ENCODE measurements around the gene SPTB. TPM values are rescaled to one million over a fixed set of nuclear protein-coding genes. Genes with fewer than 3 reads are reported as not detected.

Gene SPTB
- polyA plus RNA-seq, 1 donor (not counting 4 experiments of a cell fraction or from before 2014, with no cell fraction given): not detected

DNA sequence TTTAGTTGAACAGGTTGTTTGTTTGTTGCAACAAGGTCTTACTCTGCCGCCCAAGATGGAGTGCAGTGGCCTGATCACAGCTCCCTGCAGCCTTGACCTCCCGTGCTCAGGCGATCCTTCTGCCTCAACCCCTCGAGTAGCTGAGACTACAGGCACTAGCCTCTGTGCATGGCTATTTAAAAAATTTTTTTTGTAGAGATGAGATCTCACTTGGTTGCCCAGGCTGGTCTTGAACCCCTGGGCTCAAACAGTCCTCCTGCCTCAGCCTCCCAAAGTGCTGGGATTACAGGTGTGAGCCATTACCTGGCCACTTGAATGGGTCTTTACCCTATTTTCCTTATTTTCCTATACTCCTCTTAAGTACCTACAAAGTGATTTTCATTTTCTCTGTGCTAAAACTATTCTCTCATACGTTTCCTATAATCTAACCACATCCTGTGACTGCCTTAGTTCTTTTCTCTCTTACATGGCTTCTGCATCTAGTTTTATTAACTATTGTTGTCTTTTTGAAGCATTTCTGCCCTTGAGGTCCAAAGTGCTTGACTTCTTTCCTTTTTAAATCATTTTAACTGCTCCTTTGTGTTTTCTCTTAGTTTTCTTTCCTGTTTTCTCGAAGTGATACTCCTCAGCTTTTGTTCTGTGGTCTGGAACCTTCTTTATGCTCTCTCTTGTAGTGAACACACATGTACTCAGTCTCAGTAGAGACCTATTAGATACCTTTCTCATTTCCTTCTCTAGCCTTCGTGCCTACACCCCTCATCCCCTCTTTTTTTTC is 48.7 kb upstream of the SPTB start:
- FAIRE-seq: no peak
- Histone ChIP-seq H3K9me3 (ENCODE audit: control insufficient read depth, low read depth, low read length) (no peaks in the 10 kb centered on the region), H3K9me1 (ENCODE audit: control insufficient read depth, extremely low read depth, insufficient read depth, low read length) (no peaks in the 10 kb centered on the region), H3K9ac (ENCODE audit: control insufficient read depth, extremely low read depth, insufficient read depth, low read length) (no peak overlapping the region), H3K27me3 (ENCODE audit: control insufficient read depth, extremely low read depth, insufficient read depth, low read length) (no peaks in the 10 kb centered on the region), H3K36me3 (ENCODE audit: control insufficient read depth in 2 of 2, extremely low read depth in 1 of 2, insufficient read depth in 2 of 2, low read length in 2 of 2) (peaks cover 15 to 34% of the 10 kb centered on the region in 2 experiments), H3K79me2 (ENCODE audit: control insufficient read depth, insufficient read depth, low read length) (peaks cover 6% of the 10 kb centered on the region), H3K4me2 (ENCODE audit: control insufficient read depth, extremely low read depth, insufficient read depth, low read depth, low read length) (no peak overlapping the region), H3K27ac (ENCODE audit: control insufficient read depth, insufficient read depth, low read length) (no peak overlapping the region), H2AFZ (ENCODE audit: control insufficient read depth, low read length) (no peak overlapping the region), H3K4me1 (ENCODE audit: control insufficient read depth, extremely low read depth, insufficient read depth, low read length) (no peaks in the 10 kb centered on the region), H3K4me3 (ENCODE audit: control insufficient read depth in 2 of 3, extremely low read depth in 1 of 3, insufficient read depth in 2 of 3, low read depth in 1 of 3, low read length in 3 of 3) (no peak overlapping the region), H4K20me1 (ENCODE audit: control insufficient read depth, extremely low read depth, insufficient read depth, low read length) (no peaks in the 10 kb centered on the region)
- DNase-seq (ENCODE audit: low read depth, low spot score): no peak
- TF ChIP-seq EZH2 (IDR thresholded peaks at IDR 0.05; ENCODE audit: low read length): no peak
- no peak for TF ChIP-seq CTCF (optimal IDR thresholded peaks at IDR 0.05 in 1 of 3, IDR thresholded peaks at IDR 0.05 in 1 of 3, conservative IDR thresholded peaks at IDR 0.05 in 1 of 3; ENCODE audit: extremely low read depth in 1 of 3, insufficient read depth in 2 of 3, low read length in 3 of 3)
- dilution Hi-C loops (cut with MboI; ENCODE audit: extremely low pct_ligation_motif_present, low sequenced_read_pairs): no loop called here

DNA sequence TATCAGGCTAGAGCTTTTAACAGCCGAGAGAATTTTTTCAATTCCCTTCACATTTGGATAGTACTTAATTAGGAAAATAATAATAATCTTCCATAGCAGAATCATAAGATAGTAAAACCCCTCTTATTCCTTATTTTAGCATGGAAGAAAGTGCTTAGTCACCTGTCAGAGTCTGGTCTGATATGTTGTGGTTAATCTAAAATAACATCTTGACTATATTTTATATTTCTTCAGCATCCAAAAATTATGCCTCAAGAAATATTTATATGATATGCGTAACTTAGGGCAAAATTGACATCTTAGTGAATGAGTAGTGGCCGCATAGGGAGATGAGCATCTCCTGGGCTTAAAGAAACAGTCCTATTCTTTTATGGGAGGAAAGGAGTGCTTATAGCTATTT is 47.3 kb upstream of the SPTB start:
- DNase-seq (ENCODE audit: low read depth, low spot score) (no peak), FAIRE-seq (no peak)
- dilution Hi-C loops (cut with MboI; ENCODE audit: extremely low pct_ligation_motif_present, low sequenced_read_pairs): no loop called here
- H3K79me2 ChIP-seq (ENCODE audit: control insufficient read depth, insufficient read depth, low read length): peaks cover 9% of the 10 kb centered on the region
- H2AFZ ChIP-seq (ENCODE audit: control insufficient read depth, low read length): no peak overlapping the region
- peaks cover 11 to 33% of the 10 kb centered on the region in 2 experiments for H3K36me3 ChIP-seq (ENCODE audit: control insufficient read depth in 2 of 2, extremely low read depth in 1 of 2, insufficient read depth in 2 of 2, low read length in 2 of 2)
- H3K9ac ChIP-seq (ENCODE audit: control insufficient read depth, extremely low read depth, insufficient read depth, low read length): no peak overlapping the region
- no peaks in the 10 kb centered on the region for H3K9me1 ChIP-seq (ENCODE audit: control insufficient read depth, extremely low read depth, insufficient read depth, low read length)
- no peak overlapping the region for H3K4me3 ChIP-seq (ENCODE audit: control insufficient read depth in 2 of 3, extremely low read depth in 1 of 3, insufficient read depth in 2 of 3, low read depth in 1 of 3, low read length in 3 of 3)
- no peak overlapping the region for H3K4me2 ChIP-seq (ENCODE audit: control insufficient read depth, extremely low read depth, insufficient read depth, low read depth, low read length)
- TF ChIP-seq CTCF (optimal IDR thresholded peaks at IDR 0.05 in 1 of 3, IDR thresholded peaks at IDR 0.05 in 1 of 3, conservative IDR thresholded peaks at IDR 0.05 in 1 of 3; ENCODE audit: extremely low read depth in 1 of 3, insufficient read depth in 2 of 3, low read length in 3 of 3) (no peak), EZH2 (IDR thresholded peaks at IDR 0.05; ENCODE audit: low read length) (no peak)
- H3K4me1 ChIP-seq (ENCODE audit: control insufficient read depth, extremely low read depth, insufficient read depth, low read length): no peaks in the 10 kb centered on the region
- H3K9me3 ChIP-seq (ENCODE audit: control insufficient read depth, low read depth, low read length): no peaks in the 10 kb centered on the region
- no peaks in the 10 kb centered on the region for H4K20me1 ChIP-seq (ENCODE audit: control insufficient read depth, extremely low read depth, insufficient read depth, low read length)
- H3K27me3 ChIP-seq (ENCODE audit: control insufficient read depth, extremely low read depth, insufficient read depth, low read length): no peaks in the 10 kb centered on the region
- no peak overlapping the region for H3K27ac ChIP-seq (ENCODE audit: control insufficient read depth, insufficient read depth, low read length)

Data from keratinocyte (primary cell).